ENCODE results near the gene ST3GAL5.

The ST3GAL5 gene

DNA sequence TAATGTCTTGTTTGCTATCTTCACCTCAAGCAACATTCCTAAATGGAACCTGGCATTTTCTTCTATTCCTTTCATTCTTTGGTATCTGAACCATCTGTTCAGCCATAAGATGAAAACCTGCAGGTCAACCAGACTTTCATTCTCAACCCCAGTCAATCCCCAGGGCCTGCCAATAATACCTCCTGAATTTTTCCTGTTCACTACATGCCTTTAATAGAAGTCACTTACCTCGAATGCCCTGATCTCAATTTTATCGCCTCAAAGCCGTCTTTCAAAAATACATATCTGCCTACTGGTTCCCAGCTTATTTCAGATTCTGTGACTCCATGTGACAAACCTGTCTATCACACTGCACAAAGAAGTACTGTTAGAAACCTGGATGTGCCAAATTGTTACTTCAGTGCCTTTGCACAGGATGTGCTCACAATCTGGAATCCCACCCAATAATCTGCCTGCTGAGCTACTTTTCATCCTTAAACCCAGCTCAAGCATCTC is 22.6 kb downstream of the ST3GAL5 start:
- DNase-seq (ENCODE audit: low spot score), result no peak

DNA sequence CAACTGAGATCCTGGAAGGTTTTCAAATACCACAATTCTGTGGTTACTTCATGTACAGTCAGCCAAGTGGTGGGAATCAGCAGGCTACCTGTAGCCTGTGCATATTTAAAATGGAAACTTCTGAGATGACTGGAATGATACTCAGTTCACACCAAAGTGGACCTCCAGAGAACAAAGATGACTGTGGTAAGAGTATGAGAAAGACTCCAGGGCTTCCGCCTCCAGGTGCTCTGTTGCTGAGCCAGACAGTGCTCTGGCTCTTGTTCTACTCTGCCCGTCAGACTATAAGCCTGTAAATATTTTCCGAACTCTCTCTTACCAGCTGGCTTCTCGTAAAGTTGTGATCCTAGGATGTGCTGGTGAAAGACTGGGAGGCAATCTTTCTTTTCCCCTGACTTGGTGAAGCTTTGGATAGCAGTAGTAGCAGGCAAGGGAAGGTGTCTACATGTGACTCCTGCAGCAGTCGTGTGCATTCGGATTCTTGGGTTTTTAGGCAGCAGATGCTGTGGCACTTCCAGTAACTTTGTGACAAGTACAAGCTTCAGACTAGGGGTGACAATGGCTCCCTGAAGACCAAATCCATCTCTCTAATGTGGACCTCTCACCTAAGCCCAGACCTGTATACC is 23.1 kb downstream of the ST3GAL5 start:
- DNase-seq (ENCODE audit: low spot score), result no peak

DNA sequence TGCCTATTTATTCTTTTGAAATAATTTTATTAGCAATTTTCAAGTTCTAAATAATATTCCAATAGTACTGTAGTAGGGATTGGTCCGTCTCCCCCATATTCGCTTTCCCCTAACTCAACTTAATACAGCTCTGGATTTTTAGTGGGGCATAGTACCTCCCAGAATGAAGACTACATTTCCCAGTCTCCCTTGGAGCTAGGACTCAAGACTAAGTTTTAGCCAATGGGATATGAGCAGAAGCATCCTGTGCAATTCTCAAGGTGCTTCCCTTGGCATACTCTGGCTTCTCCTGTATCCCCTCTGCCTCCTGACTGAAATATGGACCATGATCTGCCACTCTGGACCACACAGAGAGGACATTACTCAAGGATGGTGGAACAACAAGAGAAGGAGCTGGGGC is 24.1 kb downstream of the ST3GAL5 start:
- DNase-seq (ENCODE audit: low spot score), result no peak

DNA sequence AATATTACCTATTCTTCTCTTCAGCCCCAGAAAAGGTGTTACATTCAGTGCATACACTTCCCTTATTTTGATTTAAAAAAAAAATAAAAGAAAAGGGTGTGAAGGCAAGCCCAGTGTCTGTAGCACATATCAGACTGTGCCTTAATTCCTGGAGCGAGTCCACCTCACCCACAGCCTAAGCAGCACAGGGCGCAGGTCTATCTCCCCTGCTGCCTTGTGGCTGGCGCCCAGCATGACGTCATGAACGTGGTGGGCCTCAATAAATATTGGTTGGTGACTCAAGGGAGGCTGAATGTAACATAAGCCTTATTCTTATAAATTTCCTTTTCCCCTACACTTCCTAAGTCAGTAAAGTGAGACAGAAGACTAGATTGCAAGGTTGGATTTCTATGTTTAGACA is 26.4 kb downstream of the ST3GAL5 start:
- DNase-seq (ENCODE audit: low spot score), result no peak

DNA sequence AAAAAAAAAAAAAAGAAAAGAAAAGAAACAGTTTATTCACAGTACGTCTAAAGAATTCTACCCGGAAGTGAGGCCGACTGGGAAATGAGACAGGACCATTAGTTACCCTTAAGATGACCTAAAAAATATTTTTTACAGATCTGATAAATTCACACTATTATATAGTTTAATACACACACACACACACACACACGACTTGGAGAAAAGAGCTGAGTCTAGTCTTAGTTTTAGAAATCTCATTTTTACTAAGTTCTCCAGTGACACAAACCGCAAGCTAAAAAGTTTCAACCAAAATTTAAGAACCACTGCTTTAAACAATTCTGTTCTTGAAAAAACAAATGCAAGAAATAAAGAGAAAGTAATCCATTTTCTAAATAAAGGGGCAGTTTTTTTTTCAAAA is 27.1 kb downstream of the ST3GAL5 start:
- DNase-seq (ENCODE audit: low spot score), result no peak

DNA sequence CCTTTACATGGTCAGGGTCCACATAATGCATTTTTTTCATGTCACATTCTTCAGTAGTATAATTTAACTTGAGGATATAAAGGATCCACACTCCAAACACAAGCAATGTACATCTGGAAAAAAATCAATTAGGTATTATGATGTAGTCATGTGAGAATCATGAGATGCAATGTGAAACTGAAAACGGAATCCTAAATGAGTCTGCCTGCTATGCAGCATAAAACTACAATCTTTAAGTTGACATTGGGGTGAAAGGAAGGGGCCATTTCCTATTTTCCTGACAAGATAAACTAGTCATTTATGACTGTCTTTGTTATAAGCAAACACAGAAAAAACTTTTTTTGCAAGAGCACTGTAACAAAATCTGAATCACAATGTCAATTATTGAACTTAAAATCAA is 27.6 kb downstream of the ST3GAL5 start:
- peak; percentile 42 for DNase-seq (ENCODE audit: low spot score)

DNA sequence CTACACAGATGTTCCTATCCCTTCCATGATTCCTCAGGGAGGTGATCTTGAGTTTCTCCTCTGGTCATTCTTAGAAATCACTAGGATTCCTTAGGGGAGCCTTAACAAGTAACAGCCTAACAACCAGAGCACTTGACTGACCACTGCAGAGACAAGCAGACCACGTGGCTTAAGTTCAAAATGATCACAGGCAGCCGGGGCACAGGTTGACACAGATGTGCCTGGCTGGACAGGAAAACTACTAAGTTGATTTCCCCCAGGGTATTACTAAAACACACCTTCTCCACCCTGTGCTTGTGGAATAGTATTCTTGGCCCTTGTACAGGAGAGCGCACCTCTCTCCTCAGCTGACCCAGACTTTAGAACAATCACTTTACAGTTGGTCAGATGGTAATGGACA is 29.9 kb downstream of the ST3GAL5 start:
- DNase-seq (ENCODE audit: low spot score), result no peak

DNA sequence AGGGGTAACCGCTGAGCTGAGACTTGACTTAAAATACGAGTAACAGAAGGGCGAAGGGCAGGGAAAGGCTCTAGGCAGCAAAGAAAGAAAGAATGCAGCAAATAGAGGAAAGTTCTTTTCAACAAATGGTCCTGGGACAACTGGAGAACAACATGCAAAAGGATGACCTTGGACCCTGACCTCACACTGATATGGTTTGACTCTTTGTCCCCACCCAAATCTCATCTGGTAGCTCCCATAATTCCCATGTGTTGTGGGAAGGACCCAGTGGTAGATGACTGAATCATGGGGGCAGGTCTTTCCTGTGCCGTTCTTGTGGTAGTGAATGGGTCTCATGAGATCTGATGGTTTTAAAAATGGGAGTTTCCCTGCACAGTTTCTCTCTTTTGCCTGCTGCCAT is 33.9 kb downstream of the ST3GAL5 start:
- DNase-seq (ENCODE audit: low spot score), result no peak

DNA sequence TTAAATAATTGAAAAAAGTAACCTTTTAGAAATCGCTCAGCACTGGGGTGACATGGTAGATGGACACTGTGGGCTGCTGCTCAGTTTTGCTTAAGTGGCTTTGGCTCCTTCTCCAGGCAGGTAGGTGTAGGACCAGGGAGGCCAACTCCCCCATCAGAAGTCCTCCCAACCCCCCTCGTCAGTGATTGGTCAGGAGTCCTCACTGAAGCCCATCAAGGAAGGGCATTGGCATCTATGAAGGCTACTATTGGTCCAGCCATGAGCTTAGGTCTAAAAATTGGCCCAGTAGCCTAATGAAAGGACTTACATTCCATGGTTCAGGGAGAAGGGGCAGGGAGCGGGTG is 34.7 kb downstream of the ST3GAL5 start:
- DNase-seq (ENCODE audit: low spot score), result no peak

DNA sequence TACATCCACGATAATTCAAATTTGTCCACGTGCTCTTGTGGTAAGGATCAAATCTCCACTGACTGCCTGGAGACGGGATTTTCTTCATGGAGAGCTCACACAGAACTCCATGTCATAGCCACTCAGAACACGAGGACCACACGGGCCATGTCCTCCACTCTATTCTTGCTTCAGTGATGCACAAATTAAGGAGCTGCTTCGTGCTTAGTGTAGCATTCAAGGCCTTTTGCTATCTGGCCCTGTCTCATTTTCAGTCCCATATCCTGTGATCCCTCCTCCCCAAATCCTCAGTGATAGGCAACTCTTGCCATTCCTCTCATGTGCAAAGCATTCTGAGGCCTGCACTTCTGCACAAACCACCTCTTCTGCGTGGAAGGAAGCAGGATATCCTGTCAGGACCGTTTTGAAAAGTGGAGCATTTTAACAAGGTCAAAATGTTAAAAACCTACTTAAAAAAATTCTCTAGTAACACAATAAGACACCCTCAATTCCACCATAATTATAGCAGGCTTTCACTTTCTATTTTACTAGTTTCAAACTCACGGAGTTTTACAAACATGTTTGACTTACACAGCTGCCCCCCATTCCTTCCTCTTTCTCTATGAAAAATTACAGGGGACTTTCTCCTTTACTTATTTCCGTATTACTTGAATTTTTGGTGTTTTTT is 35.2 kb downstream of the ST3GAL5 start:
- no peak for DNase-seq (ENCODE audit: low spot score)

DNA sequence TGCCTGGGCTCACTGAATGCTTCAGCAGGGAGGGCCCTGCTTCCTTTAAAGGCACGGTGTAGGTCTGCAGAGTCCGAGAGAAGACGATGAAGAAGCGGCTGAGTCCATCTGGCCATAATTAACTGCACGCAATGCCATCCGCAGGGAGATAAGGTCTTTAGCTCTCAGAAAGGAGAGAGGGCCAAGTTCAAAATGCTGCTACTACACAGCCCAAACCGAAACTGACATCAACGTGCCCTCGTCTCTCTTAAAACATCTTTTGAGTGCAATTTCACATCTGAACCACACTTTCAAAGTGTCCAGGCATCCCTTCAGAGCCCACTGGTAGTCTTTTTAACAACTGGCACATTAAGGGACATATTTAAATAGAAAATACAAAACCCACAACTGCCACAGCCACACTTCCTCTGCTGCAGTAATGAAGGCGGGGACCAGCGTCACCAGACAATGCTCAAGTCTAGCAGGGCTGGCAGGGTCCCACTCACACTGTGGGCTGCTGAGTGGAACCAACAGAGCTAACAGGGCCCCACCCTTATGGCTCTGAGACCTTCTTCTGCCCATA is 35.8 kb downstream of the ST3GAL5 start:
- no peak for DNase-seq (ENCODE audit: low spot score)

DNA sequence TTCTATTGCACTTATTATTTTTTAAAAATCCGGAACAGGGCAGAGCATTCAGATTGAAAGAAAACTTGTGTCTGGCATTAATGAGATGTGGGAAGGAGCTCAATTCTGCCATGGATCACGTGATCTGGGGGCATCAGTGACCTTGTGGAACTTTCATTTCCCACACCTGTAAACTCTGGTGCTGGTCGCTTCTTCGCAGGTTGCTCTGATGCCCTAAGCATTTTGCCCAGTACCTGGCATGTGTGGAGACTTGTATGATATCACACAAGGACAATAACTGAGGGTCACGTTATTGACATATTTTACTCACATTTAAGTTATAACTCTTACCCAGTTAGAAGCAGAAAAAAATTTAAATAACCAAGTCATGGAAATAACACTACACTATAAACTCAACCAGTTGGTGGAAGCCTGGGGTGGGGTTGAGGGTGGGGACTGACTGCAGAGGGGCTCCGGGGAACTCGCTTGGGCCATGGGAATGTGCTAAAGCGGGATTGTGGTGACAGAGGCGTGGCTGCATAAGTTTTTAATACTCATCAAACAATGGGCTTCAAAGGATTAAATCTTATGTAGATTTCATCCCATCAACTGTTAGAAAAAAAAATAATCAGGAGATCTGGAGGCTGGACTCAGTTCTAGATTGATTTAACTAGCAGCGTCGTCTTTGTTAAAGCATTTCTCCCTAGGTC is 36.5 kb downstream of the ST3GAL5 start:
- no peak for DNase-seq (ENCODE audit: low spot score)

DNA sequence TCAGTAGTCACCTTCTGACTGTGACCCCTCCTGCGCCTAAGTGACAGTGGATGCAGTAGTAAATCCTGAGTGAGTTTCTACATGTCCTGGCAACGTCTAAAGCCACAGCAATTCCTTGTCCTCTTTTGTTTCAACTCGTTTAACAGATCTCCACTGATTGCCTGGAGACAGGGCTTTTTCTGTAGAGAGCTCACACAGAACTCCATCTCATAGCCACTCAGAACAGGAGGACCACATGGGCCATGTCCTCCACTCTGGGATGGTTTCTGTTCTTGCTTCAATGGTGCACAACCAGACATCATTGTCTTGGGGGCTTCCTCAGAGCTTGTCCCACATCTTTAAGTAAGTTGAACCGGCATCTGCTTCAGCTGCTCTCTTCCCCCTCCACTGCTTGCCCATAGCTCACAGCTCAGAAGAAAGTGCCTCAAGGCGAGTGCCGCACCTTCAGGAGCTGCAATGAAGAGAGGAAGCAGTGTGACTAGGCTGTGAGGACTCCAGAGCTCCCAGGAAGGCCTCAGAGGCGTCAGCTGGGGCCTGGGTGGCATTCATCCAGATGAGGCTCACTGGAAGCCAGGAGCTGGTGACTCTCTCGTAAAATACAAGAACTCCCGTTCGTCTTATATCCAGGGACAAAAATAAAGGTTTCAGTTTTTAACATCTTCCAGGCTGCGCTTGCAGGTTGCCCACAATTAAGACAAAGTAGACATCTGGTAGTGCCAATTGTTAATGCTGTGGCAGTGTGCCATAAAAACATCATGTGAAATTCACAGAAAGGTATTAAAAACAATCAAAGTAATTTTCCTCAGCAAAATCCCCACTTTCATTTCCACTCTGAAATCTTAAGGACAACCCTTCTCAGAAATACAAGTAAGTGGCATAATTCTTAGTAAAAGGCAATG is 37.3 kb downstream of the ST3GAL5 start:
- DNase-seq (ENCODE audit: low spot score), result no peak

DNA sequence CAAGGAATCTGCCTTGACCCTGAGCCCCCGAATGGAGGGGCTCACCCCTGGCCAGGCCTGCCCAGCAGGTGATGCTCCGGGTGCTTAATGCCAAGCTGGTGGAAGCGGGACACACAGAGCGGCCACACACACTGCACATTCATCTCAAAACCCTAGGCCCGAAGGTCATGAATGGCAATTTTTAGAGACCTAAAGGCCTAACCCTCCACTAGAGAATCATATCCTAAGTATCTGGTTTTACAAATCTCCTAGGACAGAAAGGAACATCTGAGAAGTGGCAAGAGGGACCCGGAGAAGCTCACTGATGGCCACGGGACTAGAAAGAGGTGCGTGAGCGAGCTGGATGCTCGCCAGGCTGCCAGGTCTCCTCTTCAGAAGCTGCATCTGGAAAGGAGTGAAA is 38.3 kb downstream of the ST3GAL5 start:
- DNase-seq (ENCODE audit: low spot score), result no peak

DNA sequence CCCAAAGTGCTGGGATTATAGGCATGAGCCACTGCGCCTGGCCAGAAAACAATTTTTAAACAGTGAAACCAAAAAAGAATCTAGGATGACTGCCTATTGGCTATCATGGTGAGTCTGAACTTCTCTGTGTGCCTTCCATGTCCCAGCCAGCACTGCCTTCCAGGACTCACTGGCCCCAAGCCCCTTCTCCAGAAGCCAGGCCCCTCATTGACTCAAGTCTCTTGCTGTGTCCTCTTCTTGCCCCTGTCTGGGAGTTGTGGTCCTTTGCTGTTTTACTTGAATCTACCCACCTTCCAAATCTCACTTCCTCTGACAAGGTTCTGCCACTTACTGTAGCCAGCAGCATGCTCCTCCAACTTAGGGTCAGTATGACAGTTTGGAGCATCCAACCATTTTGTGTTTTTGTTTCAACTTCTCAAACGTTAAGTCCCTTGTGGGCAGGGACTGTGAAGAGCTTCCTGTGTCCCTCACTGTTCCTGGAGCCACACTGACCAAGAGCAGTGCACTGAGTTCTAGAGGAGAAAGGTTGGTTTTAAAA is 41.7 kb downstream of the ST3GAL5 start:
- no peak for DNase-seq (ENCODE audit: low spot score)

DNA sequence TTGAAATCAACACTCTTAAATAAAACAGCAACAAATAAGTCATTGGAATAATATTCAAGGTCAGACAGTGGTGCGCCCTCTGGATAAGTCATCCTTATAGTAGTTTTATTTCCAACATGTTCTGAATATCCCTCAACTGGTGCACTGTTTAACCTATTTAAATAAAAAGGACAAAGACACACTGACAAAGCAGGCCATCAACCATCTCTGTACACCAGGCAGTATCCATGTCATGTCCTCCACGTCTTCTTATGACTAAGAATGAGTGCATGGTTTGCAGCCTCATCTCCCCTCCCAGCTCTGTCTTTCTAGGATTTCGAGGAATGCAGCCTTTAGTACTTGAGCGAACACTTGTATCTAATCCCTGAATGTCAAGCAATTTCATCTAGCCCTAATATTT is 42.4 kb downstream of the ST3GAL5 start:
- DNase-seq (ENCODE audit: low spot score), result no peak

DNA sequence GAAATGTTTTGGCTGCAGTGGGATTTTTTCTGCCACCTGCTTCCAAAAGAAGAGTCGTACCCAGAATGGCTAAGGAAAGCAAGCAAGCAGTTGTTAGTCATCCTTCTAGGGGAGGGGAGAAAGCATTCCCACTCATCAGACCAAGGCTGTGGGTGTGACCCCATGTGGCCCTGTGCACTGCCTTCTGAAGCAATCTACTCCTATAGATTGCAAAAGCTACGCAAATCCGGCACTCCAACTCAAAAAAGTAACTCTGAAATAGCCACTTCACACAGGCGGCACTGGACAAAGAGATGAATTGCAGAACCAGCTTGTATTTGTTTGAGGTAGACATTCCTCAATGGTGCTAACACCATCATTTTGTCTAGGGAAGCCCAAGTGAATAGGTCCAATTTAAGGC is 44.3 kb downstream of the ST3GAL5 start:
- no peak for DNase-seq (ENCODE audit: low spot score)

DNA sequence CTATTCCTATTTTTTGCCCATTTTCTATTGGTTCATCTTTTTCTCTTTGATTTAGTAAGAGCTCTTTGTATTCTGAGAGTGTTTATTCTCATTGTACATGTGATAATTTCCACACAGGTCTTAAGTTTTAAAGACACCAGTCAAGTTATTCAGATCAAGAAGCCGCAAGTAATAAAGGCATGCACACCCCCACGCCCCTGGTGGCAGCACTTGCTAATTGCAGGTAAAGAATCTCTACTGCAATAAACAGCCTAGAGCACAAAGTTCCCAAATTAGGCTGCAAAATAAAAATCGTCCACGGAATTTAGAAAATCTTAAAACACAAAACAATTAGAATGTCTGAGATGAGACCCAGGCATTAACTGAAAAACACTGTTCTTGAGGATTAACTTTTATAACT is 45.2 kb downstream of the ST3GAL5 start:
- DNase-seq (ENCODE audit: low spot score), result no peak

DNA sequence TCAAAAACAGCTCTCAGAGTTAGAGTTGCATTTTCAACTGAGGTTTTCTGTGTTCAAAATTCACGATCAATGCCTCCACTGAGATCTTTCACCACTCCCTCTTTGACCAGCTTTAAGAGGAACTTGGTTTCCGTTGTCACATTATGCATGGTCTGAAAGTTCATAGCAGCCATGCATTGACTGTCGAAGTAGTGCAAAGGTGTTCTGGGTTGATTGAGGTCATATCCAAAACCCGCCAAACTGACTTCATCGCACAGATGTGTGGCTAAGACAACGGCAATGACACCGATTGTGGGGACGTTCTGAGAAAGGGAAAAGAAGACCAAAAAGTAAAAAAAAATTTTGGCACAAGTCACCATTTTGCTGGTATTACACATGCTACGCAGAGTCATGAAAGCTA is 48.7 kb downstream of the ST3GAL5 start:
- no peak for DNase-seq (ENCODE audit: low spot score)

DNA sequence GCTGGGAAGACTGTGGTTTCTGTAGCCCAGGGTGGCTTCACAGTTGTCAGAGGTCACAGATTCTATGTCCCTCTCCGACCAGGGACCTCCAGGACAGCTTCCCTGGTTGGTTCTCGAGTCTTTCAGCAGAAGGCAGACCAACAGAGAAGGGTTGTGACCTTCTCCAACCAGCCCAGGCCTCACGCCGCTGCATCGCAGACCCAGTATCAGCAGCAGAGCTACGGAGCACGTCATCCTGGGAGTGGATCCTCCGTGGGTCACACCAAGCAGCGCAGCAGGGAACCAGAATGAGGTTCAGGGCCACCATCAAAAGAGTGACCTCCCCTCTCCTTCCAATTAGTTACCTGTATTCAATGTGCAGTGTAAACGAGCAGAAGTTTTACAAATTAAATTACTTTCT is 49.3 kb downstream of the ST3GAL5 start:
- no peak for DNase-seq (ENCODE audit: low spot score)

DNA sequence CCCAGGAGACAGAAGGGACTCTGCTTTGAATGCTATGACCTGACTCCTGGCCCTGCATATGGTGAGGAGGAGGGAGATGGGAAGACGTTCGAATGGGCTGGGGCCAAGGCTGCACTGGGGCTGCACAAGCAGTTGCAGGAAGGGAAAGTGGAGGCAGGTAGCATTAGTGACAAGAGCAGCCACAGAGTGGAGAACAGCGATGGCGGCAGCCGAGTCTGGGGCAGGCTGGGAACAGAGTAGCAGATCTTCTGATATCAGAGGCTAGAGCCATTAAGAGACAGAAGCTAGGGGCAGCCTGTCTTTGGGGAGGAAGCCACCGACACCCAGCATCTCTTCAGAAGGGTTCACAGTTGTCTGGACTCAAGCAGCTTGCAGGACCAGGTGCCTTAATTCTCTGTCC is 50.1 kb downstream of the ST3GAL5 start:
- no peak for DNase-seq (ENCODE audit: low spot score)

DNA sequence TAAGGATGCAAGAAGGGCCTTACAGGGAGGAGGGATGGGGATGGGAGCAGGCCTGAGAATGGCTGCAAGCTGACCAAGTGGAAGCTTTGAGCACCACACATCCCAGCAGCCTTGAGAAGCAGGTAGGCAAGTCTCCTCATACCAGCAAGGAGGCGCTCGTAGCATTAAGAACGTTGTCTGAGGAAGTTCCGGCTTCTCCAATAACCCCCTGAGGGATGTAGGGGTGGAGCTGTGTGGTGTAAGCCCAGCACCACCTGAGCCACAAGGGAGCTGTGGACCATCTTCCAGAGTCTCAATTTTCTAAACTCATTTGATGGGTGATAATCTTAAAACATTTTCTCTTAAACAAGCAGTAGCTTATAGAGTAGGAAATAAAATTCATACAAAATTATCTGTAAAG is 50.6 kb downstream of the ST3GAL5 start:
- DNase-seq (ENCODE audit: low spot score), result no peak
